ENCODE data around the gene SVOP. TPM values are rescaled to one million over a fixed set of nuclear protein-coding genes. Genes with fewer than 3 reads are reported as not detected.
"Not testable (repeated sequence)": the region's sequence is repeated elsewhere in the genome, so short reads cannot be mapped to it uniquely, and the experiment has no call there.

SVOP gene
- polyA plus RNA-seq, 1 donor: 0.31 TPM

- DNase-seq: no peak
Measured at GRCh38 chr12:109033239-109034196, 12.7 kb upstream of the SVOP start.

- DNase-seq: no peak
Measured at GRCh38 chr12:109029411-109029810, 8.5 kb upstream of the SVOP start.

- DNase-seq: not testable (repeated sequence)
Measured at GRCh38 chr12:109028624-109029023, 7.8 kb upstream of the SVOP start.

GRCh38 chr12:109027767-109028166 is 6.9 kb upstream of the SVOP start:
- DNase-seq: no peak

- DNase-seq: no peak
Measured at GRCh38 chr12:109020146-109020795, 597 bp downstream of the SVOP start.

GRCh38 chr12:109018296-109018695 is 2.6 kb downstream of the SVOP start:
- no peak for DNase-seq

- no peak for DNase-seq
Measured at GRCh38 chr12:109016978-109017377, 3.9 kb downstream of the SVOP start.

GRCh38 chr12:109016016-109016415 is 4.9 kb downstream of the SVOP start:
- DNase-seq: no peak

- no peak for DNase-seq
Measured at GRCh38 chr12:109014984-109015765, 5.7 kb downstream of the SVOP start.

GRCh38 chr12:109010259-109010658 is 10.6 kb downstream of the SVOP start:
- no peak for DNase-seq

- no peak for DNase-seq
Measured at GRCh38 chr12:109009766-109010165, 11.1 kb downstream of the SVOP start.

- no peak for DNase-seq
Measured at GRCh38 chr12:109004017-109004416, 16.9 kb downstream of the SVOP start.

- no peak for DNase-seq
Measured at GRCh38 chr12:108996320-108996719, 24.5 kb downstream of the SVOP start.

- no peak for DNase-seq
Measured at GRCh38 chr12:108995370-108995992, 25.4 kb downstream of the SVOP start.

- not testable (repeated sequence) for DNase-seq
Measured at GRCh38 chr12:108990103-108990502, 30.8 kb downstream of the SVOP start.

GRCh38 chr12:108989376-108989775 is 31.5 kb downstream of the SVOP start:
- no peak for DNase-seq

GRCh38 chr12:108985750-108986149 is 35.1 kb downstream of the SVOP start:
- DNase-seq: no peak

- no peak for DNase-seq
Measured at GRCh38 chr12:108983227-108983626, 37.6 kb downstream of the SVOP start.

GRCh38 chr12:108982621-108983219 is 38.1 kb downstream of the SVOP start:
- no peak for DNase-seq

GRCh38 chr12:108981835-108982234 is 39.0 kb downstream of the SVOP start:
- no peak for DNase-seq

GRCh38 chr12:108980831-108981618 is 39.8 kb downstream of the SVOP start:
- DNase-seq: no peak

Measured in hindlimb muscle (tissue), 1 donor.